Stimulated activated CD4-positive, alpha-beta T cell treated with anti-CD3 and anti-CD28 coated beads, Interleukin-1b, Interleukin-23, amount 100 ng/mL, for 1 hour (primary cell): ENCODE results near the gene POP5.
A peak's percentile ranks its signal among the peaks of the same experiment; 100 is the strongest.

Experiments used
- DNase-seq, 2 donors: peaks; one replicate each; pipeline ENCODE4 v3.0.0-alpha.2; 2020; ENCODE audit warnings: low read depth in 2 of 2

POP5 gene

GRCh38 chr12:120590741-120591407 lies 9.7 kb upstream of the POP5 start:
- DNase-seq = no peak

GRCh38 chr12:120588948-120589930 lies 8.0 kb upstream of the POP5 start:
- DNase-seq = no peak

GRCh38 chr12:120588371-120588770 lies 7.2 kb upstream of the POP5 start:
- no peak for DNase-seq

DNA sequence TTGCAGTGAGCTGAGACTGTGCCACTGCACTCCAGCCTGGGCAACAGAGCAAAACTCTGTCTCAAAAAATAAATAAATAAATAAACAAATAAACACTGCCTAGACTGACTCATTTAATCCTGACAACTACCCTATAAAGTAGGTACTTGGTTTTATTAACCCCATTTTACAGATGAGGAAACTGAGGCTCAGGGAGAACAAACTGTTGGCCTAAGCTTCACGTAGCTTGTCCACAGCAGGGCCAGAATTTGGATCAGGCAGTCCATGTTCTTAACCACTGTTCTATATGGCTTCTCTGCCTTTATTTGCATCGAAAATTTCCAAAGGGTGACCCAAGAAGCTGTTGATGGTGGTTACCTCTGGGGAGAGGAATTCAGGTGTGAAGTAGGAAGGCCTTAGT lies 5.7 kb upstream of the POP5 start:
- DNase-seq = no peak

DNA sequence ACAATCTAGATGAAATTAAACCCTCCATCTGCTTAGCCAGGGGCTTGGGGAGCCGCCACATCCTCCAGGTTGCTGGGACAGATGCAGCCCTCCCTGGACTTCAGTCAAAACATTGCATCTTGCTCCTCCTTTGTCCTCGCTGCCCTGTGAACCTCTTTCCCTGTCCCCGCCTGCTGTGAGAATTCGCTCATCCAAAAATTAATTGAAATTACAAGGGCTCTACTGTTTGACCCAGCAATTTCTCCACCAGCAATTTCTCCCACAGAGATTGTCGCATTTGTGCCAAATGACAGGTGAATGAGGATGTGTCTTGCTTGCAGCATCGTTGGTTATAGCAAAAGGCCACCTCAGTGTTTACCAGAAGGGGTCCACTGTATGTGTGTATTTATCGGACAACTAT lies 5.0 kb upstream of the POP5 start:
- no peak for DNase-seq

GRCh38 chr12:120584343-120585149 lies 3.3 kb upstream of the POP5 start:
- DNase-seq = peak in 1 of 2 donors; percentile 38

DNA sequence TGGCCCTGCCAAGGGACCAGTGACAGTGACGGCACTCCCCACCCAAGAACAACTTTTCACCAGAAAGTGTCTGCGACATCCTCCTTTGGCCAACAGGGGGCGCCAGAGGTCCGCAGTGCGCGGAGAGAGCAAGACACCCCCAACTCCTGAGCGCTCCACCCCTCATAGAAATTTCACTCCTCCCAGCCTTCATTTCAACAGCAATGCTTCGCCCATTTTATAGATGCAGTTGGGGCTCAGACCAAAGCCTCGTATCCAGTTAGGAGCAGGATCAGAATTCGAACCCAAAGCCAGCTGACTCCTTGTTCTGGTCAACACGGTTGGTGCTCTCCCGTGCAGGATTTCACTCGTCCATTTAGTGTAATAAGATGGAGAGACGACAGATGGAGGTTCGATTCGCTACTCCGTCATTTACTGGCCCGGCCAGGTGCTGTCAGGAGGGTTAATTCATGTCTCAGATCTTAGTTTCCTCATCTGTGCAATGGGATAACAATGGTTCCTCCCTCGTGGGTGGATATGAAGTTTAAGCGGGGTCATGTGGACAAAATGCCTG lies 2.4 kb upstream of the POP5 start:
- peak; percentile 78 to 82 for DNase-seq

DNA sequence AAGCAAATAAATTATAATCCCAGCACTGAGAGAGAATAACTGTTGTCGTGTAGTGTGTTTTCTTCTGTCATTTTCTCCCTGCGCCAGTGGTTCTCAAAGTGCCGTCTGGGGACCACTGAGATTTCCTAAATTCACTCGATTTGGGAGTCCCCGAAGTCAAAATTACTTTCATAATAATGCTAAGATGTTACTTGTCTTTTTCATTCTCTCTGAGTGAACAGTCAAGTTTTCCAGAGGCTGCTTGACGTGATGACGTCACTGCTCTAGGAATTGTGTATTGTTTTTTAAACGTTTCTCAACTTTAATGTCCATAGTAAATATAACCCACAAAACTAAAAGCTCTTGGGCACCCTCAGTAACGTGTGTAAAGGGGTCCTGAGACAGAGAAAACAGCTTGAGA lies 796 bp upstream of the POP5 start:
- no peak for DNase-seq

DNA sequence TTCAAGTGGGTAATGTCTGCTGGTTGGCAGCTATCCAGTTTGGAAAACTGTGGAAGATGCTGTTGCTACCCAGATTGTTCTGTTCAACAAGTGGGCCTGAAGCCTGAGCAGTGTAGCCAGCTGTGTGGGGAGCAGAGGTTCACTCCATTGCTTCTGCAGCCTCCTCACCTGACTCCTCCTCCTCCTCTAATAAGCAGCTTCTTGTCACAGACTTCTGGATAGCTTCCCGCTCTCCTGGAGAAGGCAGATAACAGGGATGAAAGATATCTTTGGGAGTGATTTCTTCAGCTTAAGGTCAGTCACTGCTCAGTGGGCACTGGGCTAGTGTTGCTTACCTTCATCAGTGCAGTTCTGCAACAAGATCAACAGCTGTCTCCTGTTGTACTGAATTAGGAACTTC lies 2.0 kb downstream of the POP5 start:
- DNase-seq = no peak

- DNase-seq = no peak
Observed at GRCh38 chr12:120574106-120574505, 7.1 kb downstream of the POP5 start.

- DNase-seq = no peak
Observed at GRCh38 chr12:120573560-120573959, 7.6 kb downstream of the POP5 start.

DNA sequence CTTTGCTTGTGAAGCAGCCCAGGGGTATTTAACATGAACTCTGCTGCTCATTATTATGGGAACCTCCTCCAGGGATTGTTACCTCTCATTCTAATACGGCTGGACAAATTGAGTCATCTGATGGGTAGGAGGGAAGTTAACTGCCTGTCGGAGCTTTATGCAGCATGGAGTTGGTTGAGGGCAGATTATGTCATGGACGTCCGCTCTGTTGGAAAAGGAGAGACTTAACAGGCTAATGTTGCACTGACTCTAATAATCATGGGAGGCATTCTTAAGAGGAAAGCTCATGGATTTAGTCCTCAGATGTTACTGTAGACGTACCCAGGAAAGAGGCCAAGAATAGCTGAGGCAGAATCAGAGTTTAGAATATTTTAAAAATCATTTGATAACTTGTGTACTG lies 9.9 kb downstream of the POP5 start:
- DNase-seq = no peak

- DNase-seq = no peak
Observed at GRCh38 chr12:120563495-120563894, 17.7 kb downstream of the POP5 start.

GRCh38 chr12:120562906-120563305 lies 18.3 kb downstream of the POP5 start:
- no peak for DNase-seq

- DNase-seq = no peak
Observed at GRCh38 chr12:120557589-120557988, 23.6 kb downstream of the POP5 start.

DNA sequence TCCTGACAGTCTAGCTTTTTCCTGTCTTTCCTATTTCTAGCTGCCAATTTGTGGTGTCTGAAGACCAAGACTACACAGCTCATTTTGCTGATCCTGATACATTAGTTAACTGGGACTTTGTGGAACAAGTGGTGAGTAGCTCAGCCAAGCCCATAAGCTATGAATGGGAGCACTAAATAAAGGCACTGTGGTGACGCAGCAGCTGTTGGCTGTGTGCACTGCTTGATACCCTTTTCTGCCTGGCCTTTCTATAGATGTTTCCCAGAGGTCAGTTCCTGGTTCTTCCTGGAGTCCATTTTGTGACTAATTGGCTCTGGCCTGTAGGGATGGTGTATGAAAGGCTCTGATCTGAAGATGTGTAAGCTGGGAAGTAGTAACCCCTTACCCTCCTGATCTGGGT lies 26.5 kb downstream of the POP5 start:
- no peak for DNase-seq

DNA sequence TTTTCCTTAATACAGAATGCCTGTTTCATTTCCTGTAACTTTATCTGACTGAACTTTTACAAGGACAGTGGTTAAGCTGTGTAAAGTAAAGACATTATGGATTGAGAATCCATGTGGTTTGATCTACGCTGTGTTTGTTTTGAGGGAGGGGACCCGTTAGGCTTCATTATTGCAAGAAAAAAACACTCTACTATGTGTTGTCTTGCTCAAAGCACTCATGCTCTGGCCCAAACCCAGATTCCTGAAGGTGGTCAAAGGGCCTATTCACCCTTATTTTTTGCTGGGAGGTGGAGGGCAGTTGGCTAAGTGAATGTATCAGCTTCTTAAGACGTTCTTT lies 35.2 kb downstream of the POP5 start:
- DNase-seq = no peak

- no peak for DNase-seq
Observed at GRCh38 chr12:120544691-120545090, 36.5 kb downstream of the POP5 start.

- DNase-seq = no peak
Observed at GRCh38 chr12:120542166-120542565, 39.0 kb downstream of the POP5 start.

DNA sequence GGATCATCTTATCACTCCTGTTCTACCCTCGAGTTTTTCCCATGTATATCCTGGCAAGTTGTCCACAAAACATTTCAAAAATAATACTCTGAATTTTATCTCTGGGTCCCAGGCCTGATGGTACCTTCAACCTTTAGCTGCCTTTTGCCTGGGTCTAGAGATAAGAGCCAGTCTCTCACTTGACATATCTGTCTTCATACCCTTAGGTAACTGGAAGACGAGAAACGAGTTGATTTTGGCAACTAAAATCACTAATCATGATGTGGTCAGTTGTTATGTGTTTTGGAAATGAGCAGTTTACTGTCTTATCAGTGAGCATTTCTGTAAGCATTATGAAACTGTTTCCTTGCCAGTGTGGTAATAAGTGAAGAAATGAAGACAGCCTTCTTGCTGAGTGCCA lies 40.8 kb downstream of the POP5 start:
- no peak for DNase-seq

GRCh38 chr12:120539303-120539702 lies 41.9 kb downstream of the POP5 start:
- DNase-seq = no peak
